ENCODE measurements around the gene TMEM18.
A peak's percentile ranks its signal among the peaks of the same experiment; 100 is the strongest.

Gene TMEM18

GRCh38 chr2:717661-718060 lies 40.5 kb upstream of the TMEM18 start:
- CTCF ChIA-PET: no interaction called here
- no peak for TF ChIP-seq NFRKB (IDR thresholded peaks at IDR 0.05)
- no peak for TF ChIP-seq FOXK2 (IDR thresholded peaks at IDR 0.05)
- TF ChIP-seq ELF4 (IDR thresholded peaks at IDR 0.05): no peak
- TF ChIP-seq PKNOX1 (IDR thresholded peaks at IDR 0.05): no peak
- TF ChIP-seq SP1 (IDR thresholded peaks at IDR 0.05): no peak
- no peak for TF ChIP-seq ZNF384 (IDR thresholded peaks at IDR 0.05)
- TF ChIP-seq LEF1 (IDR thresholded peaks at IDR 0.05; ENCODE audit: borderline replicate concordance): no peak
- no peak for TF ChIP-seq ARNT (IDR thresholded peaks at IDR 0.05)
- no peak for TF ChIP-seq SUZ12 (IDR thresholded peaks at IDR 0.05)
- no peak for TF ChIP-seq L3MBTL2 (conservative IDR thresholded peaks at IDR 0.05)
- TF ChIP-seq CTBP1 (IDR thresholded peaks at IDR 0.05; ENCODE audit: borderline replicate concordance): no peak
- TF ChIP-seq HDGF (IDR thresholded peaks at IDR 0.05; ENCODE audit: borderline replicate concordance): no peak
- no peak for TF ChIP-seq FOXA1 (IDR thresholded peaks at IDR 0.05)
- no peak for TF ChIP-seq BHLHE40 (IDR thresholded peaks at IDR 0.05; ENCODE audit: borderline replicate concordance)
- no peak for TF ChIP-seq FOXM1 (IDR thresholded peaks at IDR 0.05; ENCODE audit: borderline replicate concordance)
- no peak for TF ChIP-seq TARDBP (IDR thresholded peaks at IDR 0.05)
- POLR2A ChIA-PET: no interaction called here
- no peak for DNase-seq (ENCODE audit: extremely low spot score)

- ChIA-PET CTCF (interaction anchor here (0.7 to 1.2 kb wide), 3 partner anchors 8 to 830 kb away, joined by 3 to 4 read pairs (median 3); partner anchors contain the start of gene ALKAL2), POLR2A (interaction anchor here (1.5 kb wide), 1 partner anchor 9 kb away, joined by 3 read pairs; no protein-coding TSS in a partner anchor)
- DNase-seq (ENCODE audit: extremely low spot score): peak; percentile 38
- TF ChIP-seq PKNOX1 (IDR thresholded peaks at IDR 0.05): no peak
Measured at GRCh38 chr2:715854-716560, 38.8 kb upstream of the TMEM18 start.

- DNase-seq (ENCODE audit: extremely low spot score): no peak
- POLR2A ChIA-PET: no interaction called here
- CTCF ChIA-PET: interaction anchor here (0.7 to 1.5 kb wide), 3 partner anchors 9 to 831 kb away, joined by 3 to 4 read pairs (median 4); no protein-coding TSS in a partner anchor
- no peak for TF ChIP-seq PKNOX1 (IDR thresholded peaks at IDR 0.05)
- TF ChIP-seq NFRKB (IDR thresholded peaks at IDR 0.05): no peak
- no peak for TF ChIP-seq BHLHE40 (IDR thresholded peaks at IDR 0.05; ENCODE audit: borderline replicate concordance)
- TF ChIP-seq FOXK2 (IDR thresholded peaks at IDR 0.05): no peak
- no peak for TF ChIP-seq LEF1 (IDR thresholded peaks at IDR 0.05; ENCODE audit: borderline replicate concordance)
- TF ChIP-seq CTBP1 (IDR thresholded peaks at IDR 0.05; ENCODE audit: borderline replicate concordance): no peak
- TF ChIP-seq FOXA1 (IDR thresholded peaks at IDR 0.05): no peak
Measured at GRCh38 chr2:715038-715437, 37.8 kb upstream of the TMEM18 start.

- TF ChIP-seq TARDBP (IDR thresholded peaks at IDR 0.05) (no peak), CTBP1 (IDR thresholded peaks at IDR 0.05; ENCODE audit: borderline replicate concordance) (no peak), ARNT (IDR thresholded peaks at IDR 0.05) (no peak), BHLHE40 (IDR thresholded peaks at IDR 0.05; ENCODE audit: borderline replicate concordance) (no peak), L3MBTL2 (conservative IDR thresholded peaks at IDR 0.05) (no peak)
- ChIA-PET CTCF (interaction anchor here (0.7 to 1.5 kb wide), 3 partner anchors 24 to 425 kb away, joined by 3 to 4 read pairs (median 4); no protein-coding TSS in a partner anchor), POLR2A (no interaction called here)
- DNase-seq (ENCODE audit: extremely low spot score): peak; percentile 64
Measured at GRCh38 chr2:714005-714741, 37.0 kb upstream of the TMEM18 start.

GRCh38 chr2:710867-711665 lies 33.9 kb upstream of the TMEM18 start:
- CTCF ChIA-PET: no interaction called here
- POLR2A ChIA-PET: no interaction called here

GRCh38 chr2:709138-709765 lies 32.0 kb upstream of the TMEM18 start:
- POLR2A ChIA-PET: no interaction called here
- no peak for DNase-seq (ENCODE audit: extremely low spot score)
- CTCF ChIA-PET: no interaction called here
- TF ChIP-seq ZNF384 (IDR thresholded peaks at IDR 0.05) (no peak), L3MBTL2 (conservative IDR thresholded peaks at IDR 0.05) (no peak), HDGF (IDR thresholded peaks at IDR 0.05; ENCODE audit: borderline replicate concordance) (no peak), NFRKB (IDR thresholded peaks at IDR 0.05) (no peak), ARNT (IDR thresholded peaks at IDR 0.05) (no peak), FOXM1 (IDR thresholded peaks at IDR 0.05; ENCODE audit: borderline replicate concordance) (no peak), BHLHE40 (IDR thresholded peaks at IDR 0.05; ENCODE audit: borderline replicate concordance) (no peak), ELF4 (IDR thresholded peaks at IDR 0.05) (no peak), LEF1 (IDR thresholded peaks at IDR 0.05; ENCODE audit: borderline replicate concordance) (no peak), SP1 (IDR thresholded peaks at IDR 0.05) (no peak), FOXK2 (IDR thresholded peaks at IDR 0.05) (no peak), SUZ12 (IDR thresholded peaks at IDR 0.05) (no peak), TARDBP (IDR thresholded peaks at IDR 0.05) (no peak), CTBP1 (IDR thresholded peaks at IDR 0.05; ENCODE audit: borderline replicate concordance) (no peak), FOXA1 (IDR thresholded peaks at IDR 0.05) (no peak), PKNOX1 (IDR thresholded peaks at IDR 0.05) (no peak)

More at GRCh38 chr2:710867-711665, 33.9 kb upstream of the TMEM18 start:
- TF ChIP-seq SUZ12 (IDR thresholded peaks at IDR 0.05): no peak
- DNase-seq (ENCODE audit: extremely low spot score): no peak
